GM19455 (cell line): ENCODE data around the gene ZNF236.

Experiments
- ATAC-seq: cut with Tn5 transposase; IDR thresholded peaks from one replicate; pipeline ENCODE4 v1.9.1; 2021; ENCODE audit not compliant: unreplicated experiment

ZNF236 gene

GRCh38 chr18:76970770-76971559 is 148.6 kb downstream of the ZNF236 start:
- no peak for ATAC-seq

- ATAC-seq, result no peak
Observed at GRCh38 chr18:76972241-76972640, 149.9 kb downstream of the ZNF236 start.

- no peak for ATAC-seq
Observed at GRCh38 chr18:76972846-76973519, 150.6 kb downstream of the ZNF236 start.

GRCh38 chr18:76973520-76974266 is 151.3 kb downstream of the ZNF236 start:
- no peak for ATAC-seq

- no peak for ATAC-seq
Observed at GRCh38 chr18:76974386-76974785, 152.0 kb downstream of the ZNF236 start.

GRCh38 chr18:76975577-76976110 is 153.3 kb downstream of the ZNF236 start:
- no peak for ATAC-seq

- no peak for ATAC-seq
Observed at GRCh38 chr18:76977108-76977621, 154.8 kb downstream of the ZNF236 start.

GRCh38 chr18:76977684-76978232 is 155.4 kb downstream of the ZNF236 start:
- ATAC-seq, result no peak

- ATAC-seq, result no peak
Observed at GRCh38 chr18:76978616-76979015, 156.3 kb downstream of the ZNF236 start.

GRCh38 chr18:76979111-76979751 is 156.9 kb downstream of the ZNF236 start:
- ATAC-seq, result no peak

- no peak for ATAC-seq
Observed at GRCh38 chr18:76979906-76980305, 157.5 kb downstream of the ZNF236 start.

- ATAC-seq, result no peak
Observed at GRCh38 chr18:76980663-76981395, 158.5 kb downstream of the ZNF236 start.

- no peak for ATAC-seq
Observed at GRCh38 chr18:76981396-76981968, 159.1 kb downstream of the ZNF236 start.

- ATAC-seq, result no peak
Observed at GRCh38 chr18:76982038-76982437, 159.7 kb downstream of the ZNF236 start.

GRCh38 chr18:76982841-76983583 is 160.7 kb downstream of the ZNF236 start:
- ATAC-seq, result peak; percentile 84

GRCh38 chr18:76983613-76984051 is 161.3 kb downstream of the ZNF236 start:
- ATAC-seq, result no peak

- no peak for ATAC-seq
Observed at GRCh38 chr18:76984193-76985155, 162.1 kb downstream of the ZNF236 start.
